SIG-M5 treated with dmso at 0.1 percent for 504 hours (cell line): ENCODE results near the gene RYR1.

Experiments used
- DNase-seq: peaks from one replicate; lab custom pipeline; 2025; ENCODE audit not compliant: unreplicated experiment; lab: John Stamatoyannopoulos, UW

Gene RYR1

GRCh38 chr19:38559428-38560401 is 126.2 kb downstream of the RYR1 start:
- DNase-seq = no peak

GRCh38 chr19:38561053-38561606 is 127.6 kb downstream of the RYR1 start:
- DNase-seq = no peak

- DNase-seq = no peak
These were observed 128.2 kb downstream of the RYR1 start for GRCh38 chr19:38561658-38562057.

- no peak for DNase-seq
These were observed 128.6 kb downstream of the RYR1 start for GRCh38 chr19:38562096-38562495.

GRCh38 chr19:38563475-38563874 is 130.0 kb downstream of the RYR1 start:
- DNase-seq = no peak

- no peak for DNase-seq
These were observed 131.6 kb downstream of the RYR1 start for GRCh38 chr19:38564981-38565690.

GRCh38 chr19:38565691-38566105 is 132.2 kb downstream of the RYR1 start:
- no peak for DNase-seq

- DNase-seq = no peak
These were observed 136.0 kb downstream of the RYR1 start for GRCh38 chr19:38569368-38569983.

GRCh38 chr19:38571682-38572081 is 138.2 kb downstream of the RYR1 start:
- no peak for DNase-seq

- no peak for DNase-seq
These were observed 144.3 kb downstream of the RYR1 start for GRCh38 chr19:38577826-38578225.

- peak; percentile 18 for DNase-seq
These were observed 145.8 kb downstream of the RYR1 start for GRCh38 chr19:38579304-38579703.

GRCh38 chr19:38580080-38580479 is 146.6 kb downstream of the RYR1 start:
- no peak for DNase-seq

- peak; percentile 52 for DNase-seq
These were observed 149.9 kb downstream of the RYR1 start for GRCh38 chr19:38583219-38583984.

- no peak for DNase-seq
These were observed 150.5 kb downstream of the RYR1 start for GRCh38 chr19:38583985-38584305.

- DNase-seq = no peak
These were observed 154.1 kb downstream of the RYR1 start for GRCh38 chr19:38587562-38587961.

- DNase-seq = no peak
These were observed 154.6 kb downstream of the RYR1 start for GRCh38 chr19:38588041-38588440.

GRCh38 chr19:38592940-38593339 is 159.4 kb downstream of the RYR1 start:
- no peak for DNase-seq

- no peak for DNase-seq
These were observed 162.8 kb downstream of the RYR1 start for GRCh38 chr19:38596057-38596981.

- DNase-seq = no peak
These were observed 163.6 kb downstream of the RYR1 start for GRCh38 chr19:38597075-38597474.

GRCh38 chr19:38599722-38600121 is 166.2 kb downstream of the RYR1 start:
- no peak for DNase-seq
